ENCODE measurements around the gene CTSA.

GRCh38 chr20:45888681-45889080 is 2.5 kb upstream of the CTSA start:
- TF ChIP-seq CTCF (IDR thresholded peaks at IDR 0.05) (no peak), POLR2A (IDR thresholded peaks at IDR 0.05) (no peak)
